NB4 (cell line): Measurements from ENCODE around the gene SDCBP2.

Source experiments
- DNase-seq: peaks from one replicate; pipeline ENCODE4 v3.0.0; 2010; ENCODE audit warnings: low read depth
- H3K4me3 ChIP-seq: one replicate; pipeline ENCODE4 v1.5.1; 2011; ENCODE audit warnings: mild to moderate bottlenecking, low read depth, low read length, moderate library complexity
- CTCF ChIP-seq: IDR thresholded peaks from one replicate; pipeline ENCODE4 v1.5.1; 2012; ENCODE audit warnings: low read depth, low read length
- MAX ChIP-seq: IDR thresholded peaks from 2 replicates; pipeline ENCODE4 v1.6.1; 2011; ENCODE audit warnings: low read depth, low read length
- MYC ChIP-seq: IDR thresholded peaks from 2 replicates; pipeline ENCODE4 v1.6.1; 2011; ENCODE audit warnings: low read depth, low read length
- POLR2A ChIP-seq: IDR thresholded peaks from 2 replicates; pipeline ENCODE4 v1.6.1; 2011; ENCODE audit warnings: mild to moderate bottlenecking; ENCODE audit not compliant: insufficient read length; ENCODE audit errors: extremely low read depth

SDCBP2 gene

GRCh38 chr20:1301031-1301529 lies 27.9 kb downstream of the SDCBP2 start:
- DNase-seq: peak; percentile 77
- no peak overlapping the region for H3K4me3 ChIP-seq
- no peak for TF ChIP-seq CTCF

GRCh38 chr20:1300083-1300840 lies 28.7 kb downstream of the SDCBP2 start:
- TF ChIP-seq POLR2A (no peak), MYC (no peak), MAX (no peak), CTCF (no peak)
- H3K4me3 ChIP-seq: no peak overlapping the region
- DNase-seq: no peak

GRCh38 chr20:1299522-1299921 lies 29.4 kb downstream of the SDCBP2 start:
- peak; percentile 43 for TF ChIP-seq CTCF
- no peak for TF ChIP-seq POLR2A
- TF ChIP-seq MAX: peak; percentile 65
- TF ChIP-seq MYC: no peak
- DNase-seq: peak; percentile 42
- no peak overlapping the region for H3K4me3 ChIP-seq

- no peak overlapping the region for H3K4me3 ChIP-seq
- no peak for DNase-seq
- TF ChIP-seq MYC (no peak), MAX (no peak), CTCF (no peak), POLR2A (no peak)
These were observed 29.9 kb downstream of the SDCBP2 start for GRCh38 chr20:1298888-1299511.

GRCh38 chr20:1298166-1298565 lies 30.8 kb downstream of the SDCBP2 start:
- no peak for DNase-seq
- H3K4me3 ChIP-seq: no peak overlapping the region
- TF ChIP-seq POLR2A: no peak
- TF ChIP-seq CTCF: no peak
- no peak for TF ChIP-seq MYC
- no peak for TF ChIP-seq MAX
